ENCODE results near the gene CEP128. TPM values are rescaled to one million over a fixed set of nuclear protein-coding genes. Genes with fewer than 3 reads are reported as not detected.
A peak's percentile ranks its signal among the peaks of the same experiment; 100 is the strongest.

The CEP128 gene
- total and polyA plus RNA-seq, 2 donors from 2014 or later = 0.43 to 9.0 TPM

- H3K27ac ChIP-seq (ENCODE audit: low read depth in 2 of 2, low read length in 2 of 2) = no peak overlapping the region
These were observed 658 bp upstream of the CEP128 start for GRCh38 chr14:80942191-80942600.

GRCh38 chr14:80940146-80940545, 1.4 kb downstream of the CEP128 start:
- Histone ChIP-seq H3K36me3 (ENCODE audit: control insufficient read depth in 2 of 3, insufficient read depth in 3 of 3, low read length in 3 of 3) (no peaks in the 10 kb centered on the region), H3K4me1 (ENCODE audit: control insufficient read depth in 2 of 3, insufficient read depth in 2 of 3, low read depth in 1 of 3, low read length in 3 of 3) (peaks cover 0 to 4% (median 0%) of the 10 kb centered on the region in 3 donors), H3K9me3 (ENCODE audit: control insufficient read depth in 2 of 3, insufficient read depth in 1 of 3, low read length in 3 of 3) (no peaks in the 10 kb centered on the region), H3K9ac (ENCODE audit: low read length in 3 of 3) (no peak overlapping the region), H3K27ac (ENCODE audit: low read depth in 2 of 2, low read length in 2 of 2) (no peak overlapping the region), H3K4me3 (ENCODE audit: low read length in 3 of 3) (no peak overlapping the region), H3K27me3 (ENCODE audit: control insufficient read depth, insufficient read depth, low read length) (no peaks in the 10 kb centered on the region)
- no peak for TF ChIP-seq CTCF (IDR thresholded peaks at IDR 0.05; ENCODE audit: borderline replicate concordance, extremely low read depth, insufficient read depth)
- intact Hi-C loops (cut with DNase I) = no loop called here
- DNase-seq (no peak), FAIRE-seq (no peak)

More at GRCh38 chr14:80942191-80942600, 658 bp upstream of the CEP128 start:
- Histone ChIP-seq H3K4me1 (ENCODE audit: control insufficient read depth in 2 of 3, insufficient read depth in 2 of 3, low read depth in 1 of 3, low read length in 3 of 3) (peaks cover 0 to 4% (median 0%) of the 10 kb centered on the region in 3 donors), H3K4me3 (ENCODE audit: low read length in 3 of 3) (peak overlapping the region; percentile 43 to 57 (median 55)), H3K27me3 (ENCODE audit: control insufficient read depth, insufficient read depth, low read length) (no peaks in the 10 kb centered on the region), H3K9ac (ENCODE audit: low read length in 3 of 3) (peak overlapping the region; percentile 3 to 34 (median 9)), H3K36me3 (ENCODE audit: control insufficient read depth in 2 of 3, insufficient read depth in 3 of 3, low read length in 3 of 3) (no peaks in the 10 kb centered on the region), H3K9me3 (ENCODE audit: control insufficient read depth in 2 of 3, insufficient read depth in 1 of 3, low read length in 3 of 3) (no peaks in the 10 kb centered on the region)
- no peak for FAIRE-seq
- no peak for DNase-seq
- intact Hi-C loops (cut with DNase I) = no loop called here
- TF ChIP-seq CTCF (IDR thresholded peaks at IDR 0.05; ENCODE audit: borderline replicate concordance, extremely low read depth, insufficient read depth) = no peak

GRCh38 chr14:80933686-80934085, 7.9 kb downstream of the CEP128 start:
- intact Hi-C loops (cut with DNase I) = no loop called here
- TF ChIP-seq CTCF (IDR thresholded peaks at IDR 0.05; ENCODE audit: borderline replicate concordance, extremely low read depth, insufficient read depth) = no peak
- no peaks in the 10 kb centered on the region for H3K27me3 ChIP-seq (ENCODE audit: control insufficient read depth, insufficient read depth, low read length)
- no peak overlapping the region for H3K9ac ChIP-seq (ENCODE audit: low read length in 3 of 3)
- no peaks in the 10 kb centered on the region for H3K9me3 ChIP-seq (ENCODE audit: control insufficient read depth in 2 of 3, insufficient read depth in 1 of 3, low read length in 3 of 3)
- H3K4me1 ChIP-seq (ENCODE audit: control insufficient read depth in 2 of 3, insufficient read depth in 2 of 3, low read depth in 1 of 3, low read length in 3 of 3) = no peaks in the 10 kb centered on the region
- H3K27ac ChIP-seq (ENCODE audit: low read depth in 2 of 2, low read length in 2 of 2) = no peak overlapping the region
- no peak overlapping the region for H3K4me3 ChIP-seq (ENCODE audit: low read length in 3 of 3)
- DNase-seq = no peak
- no peak for FAIRE-seq
- H3K36me3 ChIP-seq (ENCODE audit: control insufficient read depth in 2 of 3, insufficient read depth in 3 of 3, low read length in 3 of 3) = no peaks in the 10 kb centered on the region

GRCh38 chr14:80933282-80933681, 8.3 kb downstream of the CEP128 start:
- Histone ChIP-seq H3K27me3 (ENCODE audit: control insufficient read depth, insufficient read depth, low read length) (no peaks in the 10 kb centered on the region), H3K4me1 (ENCODE audit: control insufficient read depth in 2 of 3, insufficient read depth in 2 of 3, low read depth in 1 of 3, low read length in 3 of 3) (no peaks in the 10 kb centered on the region), H3K36me3 (ENCODE audit: control insufficient read depth in 2 of 3, insufficient read depth in 3 of 3, low read length in 3 of 3) (no peaks in the 10 kb centered on the region), H3K9me3 (ENCODE audit: control insufficient read depth in 2 of 3, insufficient read depth in 1 of 3, low read length in 3 of 3) (no peaks in the 10 kb centered on the region), H3K9ac (ENCODE audit: low read length in 3 of 3) (no peak overlapping the region), H3K27ac (ENCODE audit: low read depth in 2 of 2, low read length in 2 of 2) (no peak overlapping the region), H3K4me3 (ENCODE audit: low read length in 3 of 3) (no peak overlapping the region)
- DNase-seq = no peak
- no peak for FAIRE-seq
- TF ChIP-seq CTCF (IDR thresholded peaks at IDR 0.05; ENCODE audit: borderline replicate concordance, extremely low read depth, insufficient read depth) = no peak
- intact Hi-C loops (cut with DNase I) = no loop called here
